Activated gamma-delta T cell (primary cell): ENCODE results near the gene LNP1.
"Not testable (repeated sequence)": the region's sequence is repeated elsewhere in the genome, so short reads cannot be mapped to it uniquely, and the experiment has no call there.

Experiments
- DNase-seq: peaks from one replicate; lab custom pipeline; 2025; lab: John Stamatoyannopoulos, UW

The LNP1 gene

GRCh38 chr3:100429187-100429716 is 27.9 kb downstream of the LNP1 start:
- no peak for DNase-seq

GRCh38 chr3:100436951-100437350 is 35.6 kb downstream of the LNP1 start:
- no peak for DNase-seq

- no peak for DNase-seq
Observed at GRCh38 chr3:100437721-100438622, 36.6 kb downstream of the LNP1 start.

GRCh38 chr3:100438623-100438974 is 37.3 kb downstream of the LNP1 start:
- no peak for DNase-seq

GRCh38 chr3:100440895-100441294 is 39.6 kb downstream of the LNP1 start:
- no peak for DNase-seq

GRCh38 chr3:100443690-100444089 is 42.4 kb downstream of the LNP1 start:
- DNase-seq: no peak

GRCh38 chr3:100447067-100447466 is 45.7 kb downstream of the LNP1 start:
- DNase-seq: not testable (repeated sequence)

- no peak for DNase-seq
Observed at GRCh38 chr3:100448079-100448478, 46.7 kb downstream of the LNP1 start.

- no peak for DNase-seq
Observed at GRCh38 chr3:100449214-100449613, 47.9 kb downstream of the LNP1 start.

GRCh38 chr3:100454677-100455076 is 53.3 kb downstream of the LNP1 start:
- no peak for DNase-seq

- no peak for DNase-seq
Observed at GRCh38 chr3:100455841-100456550, 54.7 kb downstream of the LNP1 start.

GRCh38 chr3:100456745-100457144 is 55.4 kb downstream of the LNP1 start:
- no peak for DNase-seq

GRCh38 chr3:100457811-100458210 is 56.5 kb downstream of the LNP1 start:
- DNase-seq: no peak

- no peak for DNase-seq
Observed at GRCh38 chr3:100458814-100459213, 57.5 kb downstream of the LNP1 start.

- DNase-seq: no peak
Observed at GRCh38 chr3:100463002-100463401, 61.7 kb downstream of the LNP1 start.

GRCh38 chr3:100463646-100464155 is 62.4 kb downstream of the LNP1 start:
- no peak for DNase-seq

GRCh38 chr3:100465892-100466777 is 64.8 kb downstream of the LNP1 start:
- no peak for DNase-seq

- DNase-seq: no peak
Observed at GRCh38 chr3:100467133-100467532, 65.8 kb downstream of the LNP1 start.

GRCh38 chr3:100468676-100469075 is 67.3 kb downstream of the LNP1 start:
- no peak for DNase-seq

- DNase-seq: no peak
Observed at GRCh38 chr3:100470951-100471350, 69.6 kb downstream of the LNP1 start.

- DNase-seq: no peak
Observed at GRCh38 chr3:100471444-100471843, 70.1 kb downstream of the LNP1 start.
